GM12875 (cell line): Measurements from ENCODE around the gene DXO.

Source experiments
- H3K4me3 ChIP-seq: one replicate; pipeline ENCODE4 v1.5.1; 2011; ENCODE audit warnings: low read depth, low read length, control low read depth
- TF ChIP-seq, protein P1 (sequence below): IDR thresholded peaks from 2 replicates; pipeline ENCODE4 v1.5.1; 2011; ENCODE audit warnings: low read depth, mild to moderate bottlenecking, control low read depth, inconsistent platforms, low read length, moderate library complexity, borderline replicate concordance; ENCODE audit not compliant: insufficient read depth

The DXO gene

GRCh38 chr6:31970604-31971271, 1.2 kb downstream of the DXO start:
- peak overlapping the region; percentile 55 for H3K4me3 ChIP-seq

DNA sequence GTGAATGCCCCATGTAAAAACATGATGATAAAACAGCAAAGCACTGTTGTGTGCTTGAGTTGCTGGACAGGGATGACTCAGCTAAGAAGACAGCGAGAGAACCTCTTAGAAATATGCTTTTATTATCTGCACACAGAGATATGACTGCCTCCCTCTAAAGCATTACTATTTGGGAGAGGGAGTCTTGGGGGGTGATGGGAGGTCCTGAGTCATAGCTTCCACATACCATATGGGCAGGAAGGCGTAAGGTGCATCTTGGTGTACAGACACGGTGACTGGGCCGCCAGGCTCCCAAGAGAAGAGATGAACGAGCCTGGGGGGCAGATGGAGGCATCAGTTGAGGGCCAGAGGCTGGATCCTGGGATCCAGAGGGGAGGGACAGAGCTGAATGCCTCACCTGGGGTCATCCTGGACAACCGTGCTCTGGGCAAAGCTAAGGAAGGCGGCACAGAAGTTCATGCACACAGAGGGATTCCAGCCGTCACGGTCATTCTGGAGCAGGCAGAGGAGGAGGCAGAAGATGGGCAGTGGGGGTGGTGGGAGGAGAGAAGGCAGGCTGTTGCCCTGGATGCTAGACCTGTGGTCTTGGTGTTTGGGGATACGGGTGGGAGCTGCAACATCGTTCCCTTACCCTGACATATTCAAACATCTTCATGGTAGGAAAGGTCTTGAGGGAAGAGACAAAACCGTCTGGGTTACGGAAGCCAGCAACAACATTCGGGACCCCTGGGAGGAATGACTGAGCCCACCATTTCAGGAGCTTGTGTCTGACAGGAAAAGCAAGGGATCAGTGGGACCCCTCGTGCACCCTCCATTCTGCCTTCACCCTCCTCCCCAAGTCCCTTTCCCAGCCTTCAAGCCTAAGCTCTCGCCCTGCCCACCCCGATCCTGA, 2.0 kb downstream of the DXO start:
- H3K4me3 ChIP-seq, result no peak overlapping the region
- TF ChIP-seq, protein P1, sequence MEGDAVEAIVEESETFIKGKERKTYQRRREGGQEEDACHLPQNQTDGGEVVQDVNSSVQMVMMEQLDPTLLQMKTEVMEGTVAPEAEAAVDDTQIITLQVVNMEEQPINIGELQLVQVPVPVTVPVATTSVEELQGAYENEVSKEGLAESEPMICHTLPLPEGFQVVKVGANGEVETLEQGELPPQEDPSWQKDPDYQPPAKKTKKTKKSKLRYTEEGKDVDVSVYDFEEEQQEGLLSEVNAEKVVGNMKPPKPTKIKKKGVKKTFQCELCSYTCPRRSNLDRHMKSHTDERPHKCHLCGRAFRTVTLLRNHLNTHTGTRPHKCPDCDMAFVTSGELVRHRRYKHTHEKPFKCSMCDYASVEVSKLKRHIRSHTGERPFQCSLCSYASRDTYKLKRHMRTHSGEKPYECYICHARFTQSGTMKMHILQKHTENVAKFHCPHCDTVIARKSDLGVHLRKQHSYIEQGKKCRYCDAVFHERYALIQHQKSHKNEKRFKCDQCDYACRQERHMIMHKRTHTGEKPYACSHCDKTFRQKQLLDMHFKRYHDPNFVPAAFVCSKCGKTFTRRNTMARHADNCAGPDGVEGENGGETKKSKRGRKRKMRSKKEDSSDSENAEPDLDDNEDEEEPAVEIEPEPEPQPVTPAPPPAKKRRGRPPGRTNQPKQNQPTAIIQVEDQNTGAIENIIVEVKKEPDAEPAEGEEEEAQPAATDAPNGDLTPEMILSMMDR, result no peak

More at GRCh38 chr6:31970604-31971271, 1.2 kb downstream of the DXO start:
- TF ChIP-seq, protein P1, result no peak

- TF ChIP-seq, protein P1, result no peak
- H3K4me3 ChIP-seq, result no peak overlapping the region
These were observed 2.9 kb downstream of the DXO start for GRCh38 chr6:31968791-31969711.

- H3K4me3 ChIP-seq, result no peak overlapping the region
- TF ChIP-seq, protein P1, result no peak
These were observed 3.6 kb downstream of the DXO start for GRCh38 chr6:31968326-31968725.

- TF ChIP-seq, protein P1, result no peak
- no peak overlapping the region for H3K4me3 ChIP-seq
These were observed 4.0 kb downstream of the DXO start for GRCh38 chr6:31967926-31968320.

DNA sequence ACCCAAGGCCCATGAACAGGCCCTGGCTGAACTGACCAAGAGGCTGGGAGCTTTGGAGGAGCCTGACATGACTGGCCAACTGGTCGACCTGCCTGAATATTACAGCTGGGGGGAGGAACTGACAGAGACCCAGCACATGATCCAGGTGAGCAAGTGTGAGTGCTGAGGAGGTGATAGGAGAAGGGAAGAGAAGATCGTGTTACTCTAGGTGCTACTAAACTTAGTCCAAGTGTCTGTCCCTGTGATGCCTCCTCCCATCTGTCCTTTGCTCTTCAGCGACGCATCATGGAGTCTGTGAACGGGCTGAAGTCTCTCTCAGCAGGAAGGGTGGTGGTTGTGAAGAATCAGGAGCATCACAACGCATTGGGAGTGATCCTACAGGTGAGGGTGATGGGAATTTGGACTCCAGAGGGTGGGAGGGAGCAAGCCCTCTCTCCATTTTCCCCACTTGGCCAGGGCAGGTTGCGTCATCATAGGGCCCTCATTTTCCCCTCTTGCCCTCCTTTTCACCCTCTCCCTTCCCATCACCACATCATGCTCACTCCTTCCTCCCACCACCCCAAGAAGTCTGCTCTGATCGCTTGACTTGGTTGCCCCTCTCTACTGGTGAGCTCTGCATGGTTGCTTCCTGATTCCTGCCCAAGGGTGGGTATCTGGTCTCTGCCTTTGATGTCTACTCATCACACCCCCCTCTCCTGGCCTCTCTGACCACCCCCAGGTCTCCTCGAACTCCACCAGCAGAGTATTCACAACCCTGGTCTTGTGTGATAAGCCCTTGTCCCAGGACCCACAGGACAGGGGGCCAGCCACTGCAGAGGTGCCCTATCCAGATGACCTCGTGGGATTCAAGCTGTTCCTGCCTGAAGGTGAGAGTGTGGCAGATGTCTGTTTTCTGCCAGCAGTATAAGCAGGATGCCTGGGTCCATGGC, 4.7 kb downstream of the DXO start:
- TF ChIP-seq, protein P1, result no peak
- H3K4me3 ChIP-seq, result no peak overlapping the region
